ENCODE results near the gene DIO2.

Gene DIO2

DNA sequence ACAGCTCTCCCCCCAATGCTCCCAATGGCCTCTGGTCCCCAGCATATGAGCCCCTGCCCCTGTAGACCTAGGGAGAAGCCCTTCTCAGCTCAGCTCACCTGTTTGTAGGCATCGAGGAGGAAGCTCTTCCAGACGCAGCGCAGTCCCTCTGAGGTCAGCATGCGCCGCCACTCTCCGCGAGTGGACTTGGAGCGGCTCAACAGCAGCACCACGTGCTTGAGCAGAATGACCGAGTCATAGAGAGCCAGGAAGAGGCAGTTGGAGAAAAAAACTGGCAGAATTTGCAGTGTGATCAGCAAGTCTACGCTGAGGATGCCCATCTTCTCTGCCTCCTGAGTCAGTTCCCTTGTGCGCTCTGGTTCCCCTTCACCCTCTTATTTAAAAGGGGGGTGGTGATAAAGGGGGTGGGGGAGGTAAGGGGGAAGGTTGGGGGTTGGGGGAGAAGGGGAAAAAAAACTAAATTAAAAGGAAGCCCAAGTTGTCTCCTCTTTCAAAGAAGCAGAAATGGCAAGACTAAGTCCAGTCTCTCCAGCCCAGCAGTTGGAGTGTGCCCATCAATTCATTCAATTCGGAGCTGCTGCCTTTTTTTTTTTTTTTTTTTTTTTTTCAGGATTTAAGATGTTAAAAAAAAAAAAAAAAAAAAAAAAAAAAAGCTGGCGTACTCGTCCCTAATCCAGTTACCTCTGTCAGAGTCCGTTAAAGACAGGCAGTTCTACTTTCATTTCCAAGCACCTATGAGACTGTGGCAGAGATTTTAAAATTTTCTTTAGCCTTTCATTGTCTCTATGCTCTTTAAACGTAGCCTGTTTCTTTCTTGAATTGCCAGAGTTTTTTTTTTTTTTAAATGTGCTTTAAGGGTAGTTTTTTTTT lies at the start of gene DIO2:
TSS of gene DIO2 (minus strand) at position 352 of the 870 bp plus-strand sequence. CDS start at position 320, 32 bp downstream.
- TF ChIP-seq, protein P1, sequence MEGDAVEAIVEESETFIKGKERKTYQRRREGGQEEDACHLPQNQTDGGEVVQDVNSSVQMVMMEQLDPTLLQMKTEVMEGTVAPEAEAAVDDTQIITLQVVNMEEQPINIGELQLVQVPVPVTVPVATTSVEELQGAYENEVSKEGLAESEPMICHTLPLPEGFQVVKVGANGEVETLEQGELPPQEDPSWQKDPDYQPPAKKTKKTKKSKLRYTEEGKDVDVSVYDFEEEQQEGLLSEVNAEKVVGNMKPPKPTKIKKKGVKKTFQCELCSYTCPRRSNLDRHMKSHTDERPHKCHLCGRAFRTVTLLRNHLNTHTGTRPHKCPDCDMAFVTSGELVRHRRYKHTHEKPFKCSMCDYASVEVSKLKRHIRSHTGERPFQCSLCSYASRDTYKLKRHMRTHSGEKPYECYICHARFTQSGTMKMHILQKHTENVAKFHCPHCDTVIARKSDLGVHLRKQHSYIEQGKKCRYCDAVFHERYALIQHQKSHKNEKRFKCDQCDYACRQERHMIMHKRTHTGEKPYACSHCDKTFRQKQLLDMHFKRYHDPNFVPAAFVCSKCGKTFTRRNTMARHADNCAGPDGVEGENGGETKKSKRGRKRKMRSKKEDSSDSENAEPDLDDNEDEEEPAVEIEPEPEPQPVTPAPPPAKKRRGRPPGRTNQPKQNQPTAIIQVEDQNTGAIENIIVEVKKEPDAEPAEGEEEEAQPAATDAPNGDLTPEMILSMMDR (IDR thresholded peaks at IDR 0.05; ENCODE audit: extremely low read depth, missing control alignments): no peak
- no peak for DNase-seq (ENCODE audit: low spot score)

DNA sequence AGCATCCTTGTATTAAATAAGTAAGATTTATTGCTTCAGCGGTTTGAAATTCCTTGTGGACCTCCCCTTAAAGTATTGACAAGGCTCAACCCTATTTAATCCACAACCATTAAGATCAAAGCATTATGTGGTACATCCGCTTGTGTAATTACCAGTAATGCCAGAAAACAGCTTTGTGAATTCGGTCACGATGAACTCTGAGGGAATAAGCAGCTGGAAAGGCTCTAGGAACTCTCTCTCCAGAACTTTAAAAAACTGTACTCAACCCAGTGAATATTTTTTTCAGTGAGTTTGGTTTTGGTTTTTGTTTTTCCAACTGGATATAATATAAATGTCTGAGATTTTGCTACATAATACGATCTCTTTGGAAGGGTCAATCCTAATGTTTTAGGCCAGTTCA lies 49.3 kb upstream of the DIO2 start:
- TF ChIP-seq, protein P1 (IDR thresholded peaks at IDR 0.05; ENCODE audit: extremely low read depth, missing control alignments): no peak
- no peak for DNase-seq (ENCODE audit: low spot score)

DNA sequence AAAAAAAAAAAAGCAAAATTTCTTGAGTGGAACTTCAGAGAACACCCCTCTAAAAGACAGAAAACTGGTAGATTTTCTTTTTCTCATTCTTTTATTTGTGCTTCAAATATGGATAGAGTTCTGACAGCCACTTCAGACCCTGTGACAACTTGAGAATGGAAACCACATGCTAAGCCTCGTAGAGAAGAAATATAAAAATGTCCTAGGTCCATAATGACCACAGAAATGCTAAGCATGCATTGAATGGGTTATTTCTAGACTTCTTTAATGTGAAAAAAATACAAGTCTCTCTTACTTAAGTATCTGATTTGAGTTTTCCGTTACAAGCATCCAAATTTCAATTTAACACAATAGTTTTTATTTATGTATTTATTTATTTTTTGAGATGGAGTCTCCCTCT lies 28.3 kb upstream of the DIO2 start:
- TF ChIP-seq, protein P1 (IDR thresholded peaks at IDR 0.05; ENCODE audit: extremely low read depth, missing control alignments): no peak
- DNase-seq (ENCODE audit: low spot score): no peak

DNA sequence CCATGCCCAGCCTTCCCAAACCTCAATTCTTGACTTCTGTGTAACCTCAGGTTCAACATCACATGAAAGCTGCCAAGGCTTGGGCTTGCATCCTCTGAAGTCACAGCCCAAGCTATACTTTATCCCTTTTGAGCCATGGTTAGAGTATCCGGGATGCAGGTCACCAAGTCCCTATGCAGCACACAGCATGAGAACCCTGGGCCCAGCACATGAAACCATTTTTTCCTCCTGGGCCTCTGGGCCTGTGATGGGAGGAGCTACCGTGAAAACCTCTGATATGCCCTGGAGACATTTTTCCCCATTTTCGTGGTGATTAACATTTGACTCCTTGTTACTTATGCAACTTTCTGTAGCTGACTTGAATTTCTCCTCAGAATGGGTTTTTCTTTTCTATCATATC lies 25.8 kb upstream of the DIO2 start:
- TF ChIP-seq, protein P1 (IDR thresholded peaks at IDR 0.05; ENCODE audit: extremely low read depth, missing control alignments): no peak

DNA sequence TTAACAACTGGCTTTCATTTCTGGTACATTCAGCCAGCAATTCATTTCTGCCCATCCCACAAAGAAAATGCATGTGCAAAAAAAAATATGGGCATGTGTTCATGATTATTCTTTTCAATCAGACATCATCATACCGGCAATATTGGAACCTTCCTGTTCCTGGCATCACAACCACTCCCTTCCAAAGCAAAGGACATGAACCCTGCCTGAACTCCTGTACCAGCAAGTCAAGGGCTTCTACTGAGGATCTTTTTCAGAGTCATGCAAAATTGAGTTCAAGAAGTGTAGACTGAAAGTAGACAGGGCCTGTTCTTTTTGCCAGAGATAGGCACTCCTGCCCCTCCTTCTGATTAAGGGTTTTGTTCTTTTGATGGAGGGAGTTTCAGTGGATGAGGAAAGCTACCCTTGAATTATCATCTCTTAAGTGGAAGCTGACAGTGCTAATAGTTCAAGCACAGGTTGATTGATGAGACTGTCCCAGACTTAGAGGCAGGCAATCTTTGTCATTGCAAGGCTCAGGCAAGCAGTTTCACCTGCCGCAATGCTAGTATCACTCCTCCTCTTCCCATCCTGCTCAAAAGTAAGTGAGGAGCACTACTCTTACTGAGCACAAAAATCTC lies 22.3 kb upstream of the DIO2 start:
- DNase-seq (ENCODE audit: low spot score): no peak
- TF ChIP-seq, protein P1 (IDR thresholded peaks at IDR 0.05; ENCODE audit: extremely low read depth, missing control alignments): no peak

More for the DNA sequence above, 25.8 kb upstream of the DIO2 start:
- no peak for DNase-seq (ENCODE audit: low spot score)

DNA sequence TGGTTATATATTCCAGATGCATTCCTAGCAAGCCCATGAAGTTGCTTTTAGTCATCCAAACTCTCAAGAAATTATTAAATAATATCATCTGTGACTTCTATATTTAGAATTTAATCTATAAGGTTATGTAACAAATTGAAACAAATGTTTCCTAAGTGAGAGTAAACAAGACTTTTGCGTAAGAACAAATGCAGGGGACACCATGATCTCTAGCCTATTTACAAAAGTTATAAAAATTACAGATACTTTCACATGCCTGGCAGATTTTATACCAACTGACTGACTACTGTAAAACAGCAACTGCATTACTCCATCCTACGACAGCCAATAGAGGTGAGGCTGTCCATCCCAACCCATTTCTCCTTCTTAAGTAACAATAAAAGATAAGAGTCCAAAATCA lies 20.4 kb upstream of the DIO2 start:
- TF ChIP-seq, protein P1 (IDR thresholded peaks at IDR 0.05; ENCODE audit: extremely low read depth, missing control alignments): no peak
- no peak for DNase-seq (ENCODE audit: low spot score)
